K562 (cell line): Measurements from ENCODE around the gene KBTBD3. TPM values are rescaled to one million over a fixed set of nuclear protein-coding genes. Genes with fewer than 3 reads are reported as not detected.

Experiments
- AFF1 ChIP-seq, 2 experiments: fragments of 450-650 bp; IDR thresholded peaks; 2 replicates each; pipeline ENCODE4 v1.6.1; 2018; ENCODE audit warnings: mild to moderate bottlenecking in 2 of 2, low read depth in 1 of 2; ENCODE audit not compliant: partially characterized antibody in 2 of 2
- CBX3 ChIP-seq, 2 experiments: IDR thresholded peaks; 1 replicate in 1 of 2; 2 replicates in 1 of 2; pipeline ENCODE4 v1.6.1; 2012; ENCODE audit warnings: inconsistent platforms in 2 of 2, low read length in 2 of 2, borderline replicate concordance in 1 of 2, control low read depth in 1 of 2
- DPF2 ChIP-seq: fragments of 450-650 bp; IDR thresholded peaks from 2 replicates; pipeline ENCODE4 v1.6.1; 2016
- E2F8 ChIP-seq: fragments of 450-650 bp; IDR thresholded peaks from 2 replicates; pipeline ENCODE4 v1.7.1; 2018; ENCODE audit warnings: mild to moderate bottlenecking, low read depth; ENCODE audit not compliant: partially characterized antibody
- EP400 ChIP-seq: fragments of 450-650 bp; IDR thresholded peaks from 2 replicates; pipeline ENCODE4 v1.6.1; 2017; ENCODE audit warnings: antibody characterized with exemption, mild to moderate bottlenecking, moderate library complexity
- HDGF ChIP-seq: fragments of 450-650 bp; IDR thresholded peaks from 2 replicates; pipeline ENCODE4 v1.6.1; 2016
- JUNB ChIP-seq: fragments of 450-650 bp; formaldehyde crosslinking; conservative IDR thresholded peaks from 2 replicates; pipeline ENCODE4 v1.4.0; 2020; ENCODE audit warnings: mild to moderate bottlenecking
- KDM5B ChIP-seq: fragments of 200-600 bp; sonication (generic); IDR thresholded peaks from 2 replicates; pipeline ENCODE4 v1.6.1; 2012; ENCODE audit warnings: low read depth, mild to moderate bottlenecking, moderate library complexity, low read length, control low read depth, inconsistent platforms; ENCODE audit not compliant: insufficient replicate concordance
- NFE2 ChIP-seq: IDR thresholded peaks from 2 replicates; pipeline ENCODE4 v1.6.1; 2014; ENCODE audit warnings: antibody characterized with exemption, low read depth
- NR1H2 ChIP-seq: sonication (generic); formaldehyde crosslinking; IDR thresholded peaks from 2 replicates; pipeline ENCODE4 v1.4.0; 2020; ENCODE audit warnings: mild to moderate bottlenecking, missing genetic modification reagents
- PTBP1 ChIP-seq: fragments of 200-400 bp; formaldehyde crosslinking; IDR thresholded peaks from 2 replicates; pipeline ENCODE4 v1.6.1; 2017; ENCODE audit warnings: low read depth, low read length
- TAF7 ChIP-seq: fragments of 450-650 bp; IDR thresholded peaks from 2 replicates; pipeline ENCODE4 v1.6.1; 2016; ENCODE audit warnings: missing genetic modification characterization, missing compliant biosample characterization
- THRA ChIP-seq: fragments of 450-650 bp; IDR thresholded peaks from 2 replicates; pipeline ENCODE4 v1.6.1; 2017; ENCODE audit warnings: mild to moderate bottlenecking, moderate library complexity
- UBTF ChIP-seq, 2 experiments: IDR thresholded peaks; 2 replicates each; pipeline ENCODE4 v1.6.1; 2012; ENCODE audit warnings: improper control_type of control experiment in 2 of 2, low read depth in 2 of 2, low read length in 2 of 2, borderline replicate concordance in 1 of 2
- ZNF224 ChIP-seq: sonication (generic); formaldehyde crosslinking; IDR thresholded peaks from 2 replicates; pipeline ENCODE4 v1.8.0; 2022; ENCODE audit warnings: mild to moderate bottlenecking, missing genetic modification reagents
- ZNF274 ChIP-seq: IDR thresholded peaks from 2 replicates; pipeline ENCODE4 v1.6.1; 2011; ENCODE audit warnings: low read depth, mild to moderate bottlenecking, low read length, moderate library complexity, borderline replicate concordance
- ZNF584 ChIP-seq: fragments of 200-800 bp; sonication (Bioruptor generic); IDR thresholded peaks from 2 replicates; pipeline ENCODE4 v1.6.1; 2016; ENCODE audit warnings: low read depth, mild to moderate bottlenecking, missing genetic modification characterization, missing compliant biosample characterization
- polyA plus RNA-seq, 8 experiments: library from polyadenylated mRNA; depleted of rRNA in 4 of 8; stranded (reverse) in 5 of 8; unstranded in 3 of 8; fragments of >200 nt; fragmentation: Nextera tagmentation in 2 of 8; fragmentation: Illumina TruSeq in 1 of 8; extraction: Ambion mirVana in 2 of 8; extraction: Trizol in 1 of 8; gene quantifications; 2 replicates each; pipeline versions ENCODE4 v1.2.1 to v1.2.3, GENCODE V29; 2011 to 2014; ENCODE audit warnings: inconsistent platforms in 1 of 8, missing spikeins in 1 of 8
- total RNA-seq, 7 experiments: library from RNA; depleted of rRNA in 6 of 7; stranded (reverse); fragments of >200 nt in 6 of 7; fragmentation: Illumina TruSeq in 2 of 7; extraction: Trizol in 2 of 7; gene quantifications; 2 replicates each; pipeline versions ENCODE4 v1.2.1 to v1.2.3, GENCODE V29; 2011 to 2021; ENCODE audit warnings: low replicate concordance in 1 of 7

The KBTBD3 gene
- total and polyA plus RNA-seq, 9 of the 15 experiments (the other 6 are each of a cell fraction or from before 2014, with no cell fraction given), result 4.2 to 31.2 (median 6.4) TPM

- no peak for TF ChIP-seq THRA
- no peak for TF ChIP-seq JUNB (CRISPR knock-in tag)
- TF ChIP-seq TAF7 (tag), result peak; percentile 58; the same call in 1 of the 2 replicates
- TF ChIP-seq HDGF, result no peak
- no peak for TF ChIP-seq ZNF274
- no peak for TF ChIP-seq NR1H2 (CRISPR knock-in tag)
- no peak for TF ChIP-seq NFE2
- no peak for TF ChIP-seq CBX3 (IDR thresholded peaks at IDR 0.05; ENCODE audit: borderline replicate concordance in 1 of 2, low read length in 2 of 2)
- 0 out of 4 replicates have a peak, but pooled peaks have one; percentile 35 to 45 for TF ChIP-seq UBTF (IDR thresholded peaks at IDR 0.05; ENCODE audit: borderline replicate concordance in 1 of 2, low read depth in 2 of 2, low read length in 2 of 2)
- TF ChIP-seq ZNF584, result no peak
- TF ChIP-seq DPF2, result no peak
- no peak for TF ChIP-seq E2F8
- TF ChIP-seq PTBP1, result no peak
- TF ChIP-seq AFF1 (IDR thresholded peaks at IDR 0.05; ENCODE audit: low read depth in 1 of 2, partially characterized antibody in 2 of 2), result no peak
- peak; percentile 74 for TF ChIP-seq EP400
- TF ChIP-seq ZNF224, result no peak
- peak; percentile 61 for TF ChIP-seq KDM5B
Measured at GRCh38 chr11:106077609-106078455, 685 bp upstream of the KBTBD3 start, which contains the start of gene AASDHPPT (continued).
